ENCODE results near the gene OPA3. TPM values are rescaled to one million over a fixed set of nuclear protein-coding genes. Genes with fewer than 3 reads are reported as not detected.

OPA3 gene
- total and polyA plus RNA-seq, 10 of the 15 experiments (the other 5 are each of a cell fraction or from before 2014, with no cell fraction given): 2.2 to 24.3 (median 13.3) TPM

DNA sequence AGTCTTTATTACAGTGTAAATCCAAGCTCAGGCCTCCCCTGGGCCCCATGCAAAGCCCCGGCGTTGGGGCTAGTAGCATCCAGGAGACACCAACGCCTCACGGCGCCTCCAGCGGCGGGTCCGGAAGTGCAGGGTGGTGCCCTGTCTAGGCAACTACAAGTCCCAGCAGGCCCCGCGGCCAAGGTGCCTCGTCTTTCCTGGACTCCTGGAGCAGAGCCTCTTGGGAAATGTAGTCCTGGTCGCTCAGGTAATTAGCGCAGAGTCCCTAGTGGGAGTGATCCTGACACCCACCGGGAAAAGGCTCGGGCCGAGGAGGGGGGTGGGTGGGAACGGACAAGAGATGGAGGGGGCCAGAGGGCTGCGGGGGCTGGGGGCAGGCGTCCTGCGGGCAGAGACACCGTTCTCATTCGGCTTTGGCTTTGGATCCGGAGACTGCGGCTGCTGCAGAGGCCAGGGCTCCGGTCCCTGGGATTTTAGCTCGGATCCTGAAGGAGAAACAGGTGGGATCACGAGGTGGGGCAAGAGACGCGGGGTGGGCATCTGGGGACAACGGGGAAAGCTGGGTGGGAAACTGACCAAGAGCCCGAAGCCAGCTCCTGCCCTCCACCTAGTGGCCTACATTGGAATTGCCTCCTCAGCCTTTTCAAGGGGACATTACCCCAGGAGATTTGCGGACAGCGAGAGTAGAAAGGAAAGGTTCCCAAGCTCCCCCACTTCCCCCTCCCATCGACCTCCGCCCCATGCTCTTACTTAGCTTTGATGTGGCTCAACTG lies 99.1 kb downstream of the OPA3 start (continued):
- TF ChIP-seq, protein P1, sequence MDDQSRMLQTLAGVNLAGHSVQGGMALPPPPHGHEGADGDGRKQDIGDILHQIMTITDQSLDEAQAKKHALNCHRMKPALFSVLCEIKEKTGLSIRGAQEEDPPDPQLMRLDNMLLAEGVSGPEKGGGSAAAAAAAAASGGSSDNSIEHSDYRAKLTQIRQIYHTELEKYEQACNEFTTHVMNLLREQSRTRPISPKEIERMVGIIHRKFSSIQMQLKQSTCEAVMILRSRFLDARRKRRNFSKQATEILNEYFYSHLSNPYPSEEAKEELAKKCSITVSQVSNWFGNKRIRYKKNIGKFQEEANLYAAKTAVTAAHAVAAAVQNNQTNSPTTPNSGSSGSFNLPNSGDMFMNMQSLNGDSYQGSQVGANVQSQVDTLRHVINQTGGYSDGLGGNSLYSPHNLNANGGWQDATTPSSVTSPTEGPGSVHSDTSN (IDR thresholded peaks at IDR 0.05; ENCODE audit: insufficient replicate concordance, low read depth, low read length): no peak
- no peak for TF ChIP-seq BCL11A (IDR thresholded peaks at IDR 0.05; ENCODE audit: low read depth, low read length)
- TF ChIP-seq, protein P2, sequence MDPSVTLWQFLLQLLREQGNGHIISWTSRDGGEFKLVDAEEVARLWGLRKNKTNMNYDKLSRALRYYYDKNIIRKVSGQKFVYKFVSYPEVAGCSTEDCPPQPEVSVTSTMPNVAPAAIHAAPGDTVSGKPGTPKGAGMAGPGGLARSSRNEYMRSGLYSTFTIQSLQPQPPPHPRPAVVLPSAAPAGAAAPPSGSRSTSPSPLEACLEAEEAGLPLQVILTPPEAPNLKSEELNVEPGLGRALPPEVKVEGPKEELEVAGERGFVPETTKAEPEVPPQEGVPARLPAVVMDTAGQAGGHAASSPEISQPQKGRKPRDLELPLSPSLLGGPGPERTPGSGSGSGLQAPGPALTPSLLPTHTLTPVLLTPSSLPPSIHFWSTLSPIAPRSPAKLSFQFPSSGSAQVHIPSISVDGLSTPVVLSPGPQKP (IDR thresholded peaks at IDR 0.05; ENCODE audit: low read depth, low read length): peak; percentile 91
- 0 out of 2 replicates have a peak, but pooled peaks have one; percentile 35 for TF ChIP-seq ZNF207 (IDR thresholded peaks at IDR 0.05; ENCODE audit: borderline replicate concordance)
- TF ChIP-seq ZBED1 (IDR thresholded peaks at IDR 0.05; ENCODE audit: borderline replicate concordance): no peak
- 0 out of 2 replicates have a peak, but pooled peaks have one; percentile 48 for TF ChIP-seq YY1 (IDR thresholded peaks at IDR 0.05; ENCODE audit: low read depth, low read length)
- TF ChIP-seq CREM (IDR thresholded peaks at IDR 0.05; ENCODE audit: low read depth): peak; percentile 91
- TF ChIP-seq SREBF1 (IDR thresholded peaks at IDR 0.05; ENCODE audit: low read length): peak; percentile 86
- TF ChIP-seq KAT2A (conservative IDR thresholded peaks at IDR 0.05; ENCODE audit: control insufficient read depth, low read depth, low read length): no peak
- peak; percentile 46 for TF ChIP-seq RELA (IDR thresholded peaks at IDR 0.05; ENCODE audit: borderline replicate concordance, partially characterized antibody)
- TF ChIP-seq MEF2B (IDR thresholded peaks at IDR 0.05; ENCODE audit: partially characterized antibody, poor library complexity, severe bottlenecking): peak; percentile 65
- TF ChIP-seq SMARCA5 (IDR thresholded peaks at IDR 0.05): peak; percentile 51; the same call in 1 of the 2 replicates
- no peak for TF ChIP-seq NR2F1 (conservative IDR thresholded peaks at IDR 0.05)
- peak; percentile 99 for TF ChIP-seq SIX5 (IDR thresholded peaks at IDR 0.05; ENCODE audit: low read depth, low read length, severe bottlenecking)
- TF ChIP-seq GABPA (IDR thresholded peaks at IDR 0.05; ENCODE audit: low read depth): peak; percentile 83
- no peak for TF ChIP-seq POLR2AphosphoS5 (IDR thresholded peaks at IDR 0.05; ENCODE audit: low read length)
- TF ChIP-seq POU2F2 (IDR thresholded peaks at IDR 0.05; ENCODE audit: borderline replicate concordance, low read depth, low read length): peak; percentile 28; the same call in 1 of the 3 replicates
- TF ChIP-seq, protein P3, sequence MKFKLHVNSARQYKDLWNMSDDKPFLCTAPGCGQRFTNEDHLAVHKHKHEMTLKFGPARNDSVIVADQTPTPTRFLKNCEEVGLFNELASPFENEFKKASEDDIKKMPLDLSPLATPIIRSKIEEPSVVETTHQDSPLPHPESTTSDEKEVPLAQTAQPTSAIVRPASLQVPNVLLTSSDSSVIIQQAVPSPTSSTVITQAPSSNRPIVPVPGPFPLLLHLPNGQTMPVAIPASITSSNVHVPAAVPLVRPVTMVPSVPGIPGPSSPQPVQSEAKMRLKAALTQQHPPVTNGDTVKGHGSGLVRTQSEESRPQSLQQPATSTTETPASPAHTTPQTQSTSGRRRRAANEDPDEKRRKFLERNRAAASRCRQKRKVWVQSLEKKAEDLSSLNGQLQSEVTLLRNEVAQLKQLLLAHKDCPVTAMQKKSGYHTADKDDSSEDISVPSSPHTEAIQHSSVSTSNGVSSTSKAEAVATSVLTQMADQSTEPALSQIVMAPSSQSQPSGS (IDR thresholded peaks at IDR 0.05; ENCODE audit: low read length): no peak
- TF ChIP-seq, protein P4, sequence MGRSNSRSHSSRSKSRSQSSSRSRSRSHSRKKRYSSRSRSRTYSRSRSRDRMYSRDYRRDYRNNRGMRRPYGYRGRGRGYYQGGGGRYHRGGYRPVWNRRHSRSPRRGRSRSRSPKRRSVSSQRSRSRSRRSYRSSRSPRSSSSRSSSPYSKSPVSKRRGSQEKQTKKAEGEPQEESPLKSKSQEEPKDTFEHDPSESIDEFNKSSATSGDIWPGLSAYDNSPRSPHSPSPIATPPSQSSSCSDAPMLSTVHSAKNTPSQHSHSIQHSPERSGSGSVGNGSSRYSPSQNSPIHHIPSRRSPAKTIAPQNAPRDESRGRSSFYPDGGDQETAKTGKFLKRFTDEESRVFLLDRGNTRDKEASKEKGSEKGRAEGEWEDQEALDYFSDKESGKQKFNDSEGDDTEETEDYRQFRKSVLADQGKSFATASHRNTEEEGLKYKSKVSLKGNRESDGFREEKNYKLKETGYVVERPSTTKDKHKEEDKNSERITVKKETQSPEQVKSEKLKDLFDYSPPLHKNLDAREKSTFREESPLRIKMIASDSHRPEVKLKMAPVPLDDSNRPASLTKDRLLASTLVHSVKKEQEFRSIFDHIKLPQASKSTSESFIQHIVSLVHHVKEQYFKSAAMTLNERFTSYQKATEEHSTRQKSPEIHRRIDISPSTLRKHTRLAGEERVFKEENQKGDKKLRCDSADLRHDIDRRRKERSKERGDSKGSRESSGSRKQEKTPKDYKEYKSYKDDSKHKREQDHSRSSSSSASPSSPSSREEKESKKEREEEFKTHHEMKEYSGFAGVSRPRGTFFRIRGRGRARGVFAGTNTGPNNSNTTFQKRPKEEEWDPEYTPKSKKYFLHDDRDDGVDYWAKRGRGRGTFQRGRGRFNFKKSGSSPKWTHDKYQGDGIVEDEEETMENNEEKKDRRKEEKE (IDR thresholded peaks at IDR 0.05): no peak
- no peak for TF ChIP-seq PML (IDR thresholded peaks at IDR 0.05; ENCODE audit: low read length)
- peak; percentile 94 for TF ChIP-seq SUZ12 (IDR thresholded peaks at IDR 0.05; ENCODE audit: unreplicated experiment)
- TF ChIP-seq ZNF384 (IDR thresholded peaks at IDR 0.05; ENCODE audit: borderline replicate concordance, low read depth, low read length): no peak
- peak; percentile 88 for TF ChIP-seq CREB1 (IDR thresholded peaks at IDR 0.05; ENCODE audit: low read depth)
- peak; percentile 9; the same call in 1 of the 2 replicates for TF ChIP-seq EED (IDR thresholded peaks at IDR 0.05; ENCODE audit: low read depth)
- TF ChIP-seq RB1 (IDR thresholded peaks at IDR 0.05; ENCODE audit: borderline replicate concordance): 0 out of 2 replicates have a peak, but pooled peaks have one; percentile 17

Measured in GM12878 (cell line).